CD4-positive, alpha-beta T cell treated with Interleukin-21 for 1 hour (primary cell): Measurements from ENCODE around the gene ZMPSTE24.

ENCODE experiments used
- DNase-seq: peaks from one replicate; pipeline ENCODE4 v3.0.0-alpha.2; 2020

The ZMPSTE24 gene

DNA sequence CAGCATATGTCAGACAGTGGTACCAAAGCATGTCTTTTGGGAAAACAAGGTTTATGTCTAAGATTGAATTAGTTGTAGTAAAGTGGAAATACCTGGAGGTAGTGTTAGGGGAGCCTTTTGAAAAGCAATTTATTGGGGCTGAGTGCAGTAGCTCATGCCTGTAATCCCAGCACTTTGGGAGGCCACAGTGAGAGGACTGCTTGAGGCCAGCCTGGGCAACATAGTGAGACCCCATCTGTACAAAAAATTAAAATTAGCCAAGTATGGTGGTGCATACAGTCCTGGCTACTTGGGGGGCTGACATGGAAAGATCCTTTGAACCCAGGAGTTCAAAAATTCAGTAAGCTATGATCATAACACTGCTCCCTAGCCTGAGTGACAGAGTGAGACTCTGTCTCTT is 7.3 kb downstream of the ZMPSTE24 start:
- DNase-seq: no peak

- no peak for DNase-seq
Observed at GRCh38 chr1:40265919-40266318, 7.9 kb downstream of the ZMPSTE24 start.

DNA sequence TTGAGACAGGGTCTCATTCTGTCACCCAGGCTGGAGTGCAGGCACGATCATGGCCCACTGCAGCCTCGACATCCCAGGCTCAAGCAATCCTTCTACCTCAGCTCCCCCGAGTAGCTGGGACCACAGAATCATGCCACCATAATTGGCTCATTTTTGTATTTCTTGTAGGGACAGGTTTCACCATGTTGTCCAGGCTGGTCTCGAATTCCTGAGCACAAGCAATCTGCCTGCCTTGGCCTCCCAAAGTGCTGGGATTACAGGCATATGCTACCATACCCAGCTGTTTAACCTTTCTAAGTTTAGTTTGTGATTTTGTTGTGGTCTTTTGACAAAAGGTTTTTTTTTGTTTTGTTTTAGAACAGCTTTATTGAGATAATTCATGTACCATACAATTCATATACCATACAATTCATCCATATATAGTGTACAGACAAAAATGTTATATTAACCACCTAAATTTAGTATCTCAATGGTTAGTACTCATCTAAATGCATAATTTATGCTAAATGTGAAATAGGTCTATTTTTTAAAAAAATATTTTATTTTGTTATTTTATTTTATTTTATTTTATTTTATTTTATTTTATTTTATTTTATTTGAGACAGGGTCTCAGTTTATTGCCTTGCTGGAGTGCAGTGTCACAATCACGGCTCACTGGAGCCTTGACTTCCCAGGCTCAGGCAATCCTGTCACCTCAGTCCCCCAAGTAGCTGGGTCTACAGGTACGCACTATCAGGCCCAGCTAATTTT is 8.9 kb downstream of the ZMPSTE24 start:
- DNase-seq: no peak

DNA sequence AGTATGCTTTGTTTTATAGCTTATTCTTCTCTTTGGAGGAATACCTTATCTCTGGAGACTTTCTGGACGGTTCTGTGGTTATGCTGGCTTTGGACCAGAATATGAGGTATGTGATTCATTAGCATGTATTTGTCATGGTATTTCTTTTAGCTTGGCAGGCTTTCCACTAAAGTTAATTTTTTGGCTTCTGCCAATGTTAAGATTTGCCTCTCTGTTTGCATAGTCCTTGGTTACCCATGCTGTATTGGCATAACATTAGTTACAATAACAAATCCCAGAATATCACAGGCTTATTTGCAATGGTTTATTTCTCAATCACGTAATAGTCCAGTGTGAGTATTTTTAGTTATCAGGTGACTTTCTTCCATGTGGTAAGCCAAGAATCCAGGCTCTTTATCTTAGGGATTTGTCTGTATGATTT is 9.7 kb downstream of the ZMPSTE24 start:
- DNase-seq: no peak

- DNase-seq: no peak
Observed at GRCh38 chr1:40268211-40268610, 10.2 kb downstream of the ZMPSTE24 start.

GRCh38 chr1:40270152-40270834 is 12.3 kb downstream of the ZMPSTE24 start:
- no peak for DNase-seq

DNA sequence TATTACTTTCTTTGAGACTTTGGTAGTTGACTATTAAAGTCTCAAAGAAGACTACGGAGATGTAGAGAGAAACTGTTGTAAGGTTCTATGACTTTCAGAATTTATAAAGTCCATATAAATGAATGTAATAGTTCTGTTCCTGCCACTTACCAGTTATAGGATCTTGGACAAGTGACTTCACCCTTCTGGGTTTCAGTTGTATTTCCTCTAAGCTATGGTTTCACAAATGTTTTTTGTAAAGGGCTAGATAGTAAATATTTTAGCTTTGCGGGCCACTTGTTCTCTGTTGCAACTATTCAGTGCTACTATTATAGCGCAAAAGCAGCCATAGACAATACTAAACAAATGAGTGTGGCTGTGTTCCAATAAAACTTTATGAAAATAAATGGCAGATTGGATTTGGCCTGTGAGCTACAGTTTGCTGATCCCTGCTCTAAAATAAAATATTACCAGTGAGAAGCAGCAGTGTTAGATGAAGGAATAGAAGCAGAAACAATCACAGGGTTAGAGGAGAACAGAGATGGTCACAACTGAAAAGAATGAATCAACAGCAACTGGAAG is 14.7 kb downstream of the ZMPSTE24 start:
- no peak for DNase-seq

GRCh38 chr1:40273547-40274166 is 15.6 kb downstream of the ZMPSTE24 start:
- DNase-seq: no peak

DNA sequence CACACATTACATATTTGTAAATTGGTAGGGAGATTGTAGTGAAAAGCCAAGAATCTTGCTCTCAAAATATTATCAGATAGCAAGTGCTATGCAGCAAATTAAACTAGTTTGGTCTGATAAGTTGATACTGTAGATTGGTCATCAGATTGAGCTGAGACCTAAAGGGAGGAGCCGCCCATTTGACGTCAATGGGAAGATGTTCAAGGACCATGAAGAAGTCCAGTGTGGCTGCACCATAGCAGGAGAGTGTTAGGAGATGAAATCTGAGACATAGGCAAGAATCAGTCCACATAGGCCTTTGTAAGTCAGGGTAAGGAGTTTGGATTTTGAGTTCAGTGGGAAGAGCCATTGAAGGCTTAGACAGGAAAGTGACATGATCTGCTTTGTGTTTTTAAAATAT is 16.3 kb downstream of the ZMPSTE24 start:
- no peak for DNase-seq

DNA sequence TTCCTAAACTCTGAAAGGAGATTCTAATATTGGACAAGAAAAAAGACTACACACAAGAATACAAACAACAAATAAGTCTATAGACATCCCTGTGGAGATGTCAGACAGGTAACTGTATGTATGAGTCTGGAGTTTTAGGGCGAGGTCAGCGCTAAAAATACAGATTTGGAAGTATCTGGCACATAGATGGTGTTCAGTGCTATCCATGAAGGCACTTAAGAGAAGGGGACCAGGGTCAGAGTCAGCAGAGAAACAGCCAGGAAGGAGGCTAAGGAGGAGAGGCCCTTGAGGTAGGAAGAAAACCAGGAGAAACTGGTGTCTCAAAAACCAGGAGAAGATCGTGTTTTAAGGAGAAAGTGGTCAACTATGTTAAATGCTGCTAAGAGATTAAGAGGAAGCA is 18.1 kb downstream of the ZMPSTE24 start:
- DNase-seq: no peak

DNA sequence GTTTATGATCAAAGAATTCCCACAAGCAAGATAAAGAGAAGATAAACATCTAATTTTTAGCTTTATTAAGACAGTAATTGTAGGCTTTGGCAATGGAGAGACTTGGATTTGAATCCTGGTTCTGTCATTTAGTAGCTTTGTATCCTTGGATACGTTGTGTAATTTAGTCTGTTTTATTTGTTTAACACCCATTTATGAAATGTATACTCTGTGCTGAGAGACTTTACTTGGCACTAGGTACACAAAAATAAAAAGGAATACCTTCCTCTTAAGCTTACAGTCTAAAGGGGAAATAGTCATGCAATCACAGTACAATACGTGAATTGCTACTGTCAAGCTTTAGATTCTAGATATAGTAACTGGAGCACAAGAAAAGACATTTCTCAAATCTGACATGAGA is 23.8 kb downstream of the ZMPSTE24 start:
- DNase-seq: no peak

DNA sequence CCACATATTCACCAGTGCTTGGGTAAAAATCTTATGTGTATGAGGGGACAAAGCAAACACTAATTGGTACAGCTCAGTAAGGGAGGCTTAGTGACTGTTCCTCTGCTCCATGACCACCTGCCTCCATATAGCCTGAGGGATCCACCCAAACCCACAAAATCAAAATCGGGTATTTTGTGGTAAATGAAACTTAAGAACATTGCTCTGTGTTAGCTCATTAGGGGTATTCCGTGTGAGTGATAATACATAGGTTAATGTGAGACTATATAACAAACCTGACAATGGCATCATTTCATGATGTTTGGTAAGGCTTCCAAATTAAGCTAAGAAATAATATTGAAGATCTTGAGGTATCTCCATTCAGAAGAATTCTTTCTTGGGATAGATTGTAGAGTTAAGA is 33.3 kb downstream of the ZMPSTE24 start:
- DNase-seq: no peak

- no peak for DNase-seq
Observed at GRCh38 chr1:40299366-40300248, 41.6 kb downstream of the ZMPSTE24 start.

DNA sequence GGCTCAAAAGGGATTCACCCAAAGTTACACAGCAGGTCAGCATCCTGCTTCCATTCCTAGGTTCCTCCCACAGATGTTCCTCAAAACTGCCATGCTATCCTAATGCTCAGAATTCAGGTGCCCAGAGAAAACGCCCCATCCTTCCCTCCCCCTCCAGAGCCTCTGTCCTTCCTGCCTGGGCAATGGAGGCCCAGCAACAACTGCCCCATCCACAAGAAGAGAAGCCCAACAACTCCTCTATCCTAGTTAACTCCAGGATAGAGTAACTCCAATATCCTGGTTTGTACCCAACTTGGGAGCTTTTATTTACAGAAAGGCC is 42.2 kb downstream of the ZMPSTE24 start:
- no peak for DNase-seq

- DNase-seq: no peak
Observed at GRCh38 chr1:40300651-40301050, 42.6 kb downstream of the ZMPSTE24 start.

DNA sequence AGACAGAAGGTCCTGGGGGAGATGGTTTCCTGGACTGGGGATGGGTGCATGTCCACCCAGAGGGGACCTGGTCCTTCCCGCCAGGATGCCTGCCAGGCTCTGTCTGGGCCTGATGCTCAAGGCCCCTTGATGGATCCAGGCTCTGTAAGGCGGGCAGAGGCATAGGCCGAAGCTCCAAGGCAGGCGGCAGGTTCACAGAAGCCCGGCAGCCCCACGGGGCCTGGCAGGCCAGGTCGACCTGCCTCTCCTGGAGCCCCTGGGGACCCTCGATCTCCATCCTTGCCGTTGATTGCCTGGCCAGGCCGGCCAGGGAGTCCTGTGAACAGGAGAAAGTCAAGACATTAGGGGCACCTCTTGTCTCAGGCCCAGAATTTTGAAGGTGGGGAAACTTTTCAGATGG is 43.0 kb downstream of the ZMPSTE24 start:
- DNase-seq: no peak

GRCh38 chr1:40301541-40302299 is 43.7 kb downstream of the ZMPSTE24 start:
- DNase-seq: no peak

DNA sequence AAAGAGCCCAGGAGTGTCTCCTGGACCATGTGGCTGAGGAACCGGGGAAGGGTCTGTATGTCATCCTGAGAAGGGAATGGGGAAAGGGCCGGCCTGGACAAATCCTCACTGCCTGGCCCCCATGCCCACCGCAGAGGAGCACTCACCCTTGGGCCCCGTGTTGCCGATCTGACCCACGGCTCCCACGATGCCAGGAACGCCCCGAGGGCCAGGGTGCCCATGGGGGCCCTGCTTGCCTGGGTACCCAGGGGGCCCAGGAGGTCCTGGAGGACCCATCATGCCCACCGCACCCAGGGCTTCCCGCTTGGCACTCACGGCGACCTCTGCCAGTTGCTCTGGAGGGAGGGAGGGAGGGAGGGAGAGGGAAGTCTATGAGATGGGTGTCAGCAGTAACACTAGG is 44.4 kb downstream of the ZMPSTE24 start:
- no peak for DNase-seq

- no peak for DNase-seq
Observed at GRCh38 chr1:40303051-40303771, 45.2 kb downstream of the ZMPSTE24 start.

DNA sequence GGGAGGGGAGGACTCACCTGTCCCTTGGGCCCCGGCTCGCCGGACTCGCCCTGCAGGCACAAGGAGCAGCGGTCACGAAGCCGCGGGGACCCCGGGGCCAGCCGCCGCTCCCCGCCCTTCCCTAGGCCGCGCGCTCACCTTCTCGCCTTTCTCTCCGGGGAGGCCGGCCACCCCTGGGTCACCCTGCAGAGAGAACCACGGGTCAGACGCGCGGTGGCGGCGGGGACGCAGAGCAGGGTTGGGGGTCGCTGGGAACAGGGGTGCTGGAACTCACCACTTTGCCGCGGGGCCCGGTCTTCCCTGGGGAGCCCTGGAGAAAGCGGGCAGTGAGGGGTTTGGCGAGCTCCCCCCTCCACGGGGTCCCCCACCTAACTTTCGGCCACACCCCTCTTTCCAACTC is 45.8 kb downstream of the ZMPSTE24 start:
- no peak for DNase-seq

- DNase-seq: no peak
Observed at GRCh38 chr1:40305451-40305850, 47.4 kb downstream of the ZMPSTE24 start.

GRCh38 chr1:40305871-40306270 is 47.8 kb downstream of the ZMPSTE24 start:
- DNase-seq: no peak
